ENCODE data around the gene RAB7B. TPM values are rescaled to one million over a fixed set of nuclear protein-coding genes. Genes with fewer than 3 reads are reported as not detected.

Gene RAB7B
- total and polyA plus RNA-seq, 2 of the 13 experiments (the other 11 are each of a cell fraction or from before 2014, with no cell fraction given): 0.05 to 0.46 TPM

- TF ChIP-seq, protein P1, sequence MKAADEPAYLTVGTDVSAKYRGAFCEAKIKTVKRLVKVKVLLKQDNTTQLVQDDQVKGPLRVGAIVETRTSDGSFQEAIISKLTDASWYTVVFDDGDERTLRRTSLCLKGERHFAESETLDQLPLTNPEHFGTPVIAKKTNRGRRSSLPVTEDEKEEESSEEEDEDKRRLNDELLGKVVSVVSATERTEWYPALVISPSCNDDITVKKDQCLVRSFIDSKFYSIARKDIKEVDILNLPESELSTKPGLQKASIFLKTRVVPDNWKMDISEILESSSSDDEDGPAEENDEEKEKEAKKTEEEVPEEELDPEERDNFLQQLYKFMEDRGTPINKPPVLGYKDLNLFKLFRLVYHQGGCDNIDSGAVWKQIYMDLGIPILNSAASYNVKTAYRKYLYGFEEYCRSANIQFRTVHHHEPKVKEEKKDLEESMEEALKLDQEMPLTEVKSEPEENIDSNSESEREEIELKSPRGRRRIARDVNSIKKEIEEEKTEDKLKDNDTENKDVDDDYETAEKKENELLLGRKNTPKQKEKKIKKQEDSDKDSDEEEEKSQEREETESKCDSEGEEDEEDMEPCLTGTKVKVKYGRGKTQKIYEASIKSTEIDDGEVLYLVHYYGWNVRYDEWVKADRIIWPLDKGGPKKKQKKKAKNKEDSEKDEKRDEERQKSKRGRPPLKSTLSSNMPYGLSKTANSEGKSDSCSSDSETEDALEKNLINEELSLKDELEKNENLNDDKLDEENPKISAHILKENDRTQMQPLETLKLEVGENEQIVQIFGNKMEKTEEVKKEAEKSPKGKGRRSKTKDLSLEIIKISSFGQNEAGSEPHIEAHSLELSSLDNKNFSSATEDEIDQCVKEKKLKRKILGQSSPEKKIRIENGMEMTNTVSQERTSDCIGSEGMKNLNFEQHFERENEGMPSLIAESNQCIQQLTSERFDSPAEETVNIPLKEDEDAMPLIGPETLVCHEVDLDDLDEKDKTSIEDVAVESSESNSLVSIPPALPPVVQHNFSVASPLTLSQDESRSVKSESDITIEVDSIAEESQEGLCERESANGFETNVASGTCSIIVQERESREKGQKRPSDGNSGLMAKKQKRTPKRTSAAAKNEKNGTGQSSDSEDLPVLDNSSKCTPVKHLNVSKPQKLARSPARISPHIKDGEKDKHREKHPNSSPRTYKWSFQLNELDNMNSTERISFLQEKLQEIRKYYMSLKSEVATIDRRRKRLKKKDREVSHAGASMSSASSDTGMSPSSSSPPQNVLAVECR (CRISPR knock-in tag; IDR thresholded peaks at IDR 0.05; ENCODE audit: borderline replicate concordance): peak; percentile 48; the same call in 1 of the 2 replicates
- no peak for TF ChIP-seq BHLHE40 (IDR thresholded peaks at IDR 0.05; ENCODE audit: low read length)
- TF ChIP-seq, protein P2, sequence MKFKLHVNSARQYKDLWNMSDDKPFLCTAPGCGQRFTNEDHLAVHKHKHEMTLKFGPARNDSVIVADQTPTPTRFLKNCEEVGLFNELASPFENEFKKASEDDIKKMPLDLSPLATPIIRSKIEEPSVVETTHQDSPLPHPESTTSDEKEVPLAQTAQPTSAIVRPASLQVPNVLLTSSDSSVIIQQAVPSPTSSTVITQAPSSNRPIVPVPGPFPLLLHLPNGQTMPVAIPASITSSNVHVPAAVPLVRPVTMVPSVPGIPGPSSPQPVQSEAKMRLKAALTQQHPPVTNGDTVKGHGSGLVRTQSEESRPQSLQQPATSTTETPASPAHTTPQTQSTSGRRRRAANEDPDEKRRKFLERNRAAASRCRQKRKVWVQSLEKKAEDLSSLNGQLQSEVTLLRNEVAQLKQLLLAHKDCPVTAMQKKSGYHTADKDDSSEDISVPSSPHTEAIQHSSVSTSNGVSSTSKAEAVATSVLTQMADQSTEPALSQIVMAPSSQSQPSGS (CRISPR knock-in tag; IDR thresholded peaks at IDR 0.05): 0 out of 2 replicates have a peak, but pooled peaks have one; percentile 34
- peak; percentile 23; the same call in 1 of the 2 replicates for TF ChIP-seq REPIN1 (CRISPR knock-in tag; IDR thresholded peaks at IDR 0.05; ENCODE audit: borderline replicate concordance, low read depth)
- no peak for TF ChIP-seq HOXD1 (CRISPR knock-in tag; IDR thresholded peaks at IDR 0.05)
- TF ChIP-seq ZFP1 (CRISPR knock-in tag; IDR thresholded peaks at IDR 0.05): 0 out of 2 replicates have a peak, but pooled peaks have one; percentile 60
- TF ChIP-seq PCBP1 (IDR thresholded peaks at IDR 0.05; ENCODE audit: borderline replicate concordance, low read depth, low read length): no peak
- TF ChIP-seq SOX6 (IDR thresholded peaks at IDR 0.05): no peak
- peak; percentile 34; the same call in 1 of the 2 replicates for TF ChIP-seq SOX6 (CRISPR knock-in tag; IDR thresholded peaks at IDR 0.05)
- TF ChIP-seq FOXO1 (CRISPR knock-in tag; IDR thresholded peaks at IDR 0.05): peak; percentile 52; the same call in 1 of the 2 replicates
- peak; percentile 52; the same call in 1 of the 2 replicates for TF ChIP-seq TARDBP (CRISPR knock-in tag; IDR thresholded peaks at IDR 0.05)
- TF ChIP-seq HES4 (CRISPR knock-in tag; IDR thresholded peaks at IDR 0.05; ENCODE audit: borderline replicate concordance): no peak
- no peak for TF ChIP-seq PLRG1 (conservative IDR thresholded peaks at IDR 0.05)
- TF ChIP-seq ZNF7 (CRISPR knock-in tag; IDR thresholded peaks at IDR 0.05): 0 out of 2 replicates have a peak, but pooled peaks have one; percentile 21
- TF ChIP-seq TBX2 (CRISPR knock-in tag; IDR thresholded peaks at IDR 0.05; ENCODE audit: borderline replicate concordance): no peak
- TF ChIP-seq ATF1 (CRISPR knock-in tag; IDR thresholded peaks at IDR 0.05): no peak
- TF ChIP-seq ZNF276 (CRISPR knock-in tag; IDR thresholded peaks at IDR 0.05; ENCODE audit: low read depth): no peak
- no peak for TF ChIP-seq LCORL (IDR thresholded peaks at IDR 0.05)
- peak; percentile 71; the same call in 1 of the 2 replicates for TF ChIP-seq LCORL (CRISPR knock-in tag; IDR thresholded peaks at IDR 0.05)
- peak; percentile 80 for TF ChIP-seq ELF1 (CRISPR knock-in tag; IDR thresholded peaks at IDR 0.05)
- no peak for TF ChIP-seq ATF7-NPFF (CRISPR knock-in tag; IDR thresholded peaks at IDR 0.05; ENCODE audit: low read depth)
- TF ChIP-seq, protein P3, sequence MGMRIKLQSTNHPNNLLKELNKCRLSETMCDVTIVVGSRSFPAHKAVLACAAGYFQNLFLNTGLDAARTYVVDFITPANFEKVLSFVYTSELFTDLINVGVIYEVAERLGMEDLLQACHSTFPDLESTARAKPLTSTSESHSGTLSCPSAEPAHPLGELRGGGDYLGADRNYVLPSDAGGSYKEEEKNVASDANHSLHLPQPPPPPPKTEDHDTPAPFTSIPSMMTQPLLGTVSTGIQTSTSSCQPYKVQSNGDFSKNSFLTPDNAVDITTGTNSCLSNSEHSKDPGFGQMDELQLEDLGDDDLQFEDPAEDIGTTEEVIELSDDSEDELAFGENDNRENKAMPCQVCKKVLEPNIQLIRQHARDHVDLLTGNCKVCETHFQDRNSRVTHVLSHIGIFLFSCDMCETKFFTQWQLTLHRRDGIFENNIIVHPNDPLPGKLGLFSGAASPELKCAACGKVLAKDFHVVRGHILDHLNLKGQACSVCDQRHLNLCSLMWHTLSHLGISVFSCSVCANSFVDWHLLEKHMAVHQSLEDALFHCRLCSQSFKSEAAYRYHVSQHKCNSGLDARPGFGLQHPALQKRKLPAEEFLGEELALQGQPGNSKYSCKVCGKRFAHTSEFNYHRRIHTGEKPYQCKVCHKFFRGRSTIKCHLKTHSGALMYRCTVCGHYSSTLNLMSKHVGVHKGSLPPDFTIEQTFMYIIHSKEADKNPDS (CRISPR knock-in tag; IDR thresholded peaks at IDR 0.05): peak; percentile 73; the same call in 1 of the 2 replicates
- no peak for TF ChIP-seq ZNF138 (CRISPR knock-in tag; IDR thresholded peaks at IDR 0.05; ENCODE audit: low read depth)
These were observed 27.5 kb upstream of the RAB7B start (continued) for GRCh38 chr1:206030714-206031113.
